ENCODE data around the gene FUOM.

The FUOM gene, protein sequence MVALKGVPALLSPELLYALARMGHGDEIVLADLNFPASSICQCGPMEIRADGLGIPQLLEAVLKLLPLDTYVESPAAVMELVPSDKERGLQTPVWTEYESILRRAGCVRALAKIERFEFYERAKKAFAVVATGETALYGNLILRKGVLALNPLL

DNA sequence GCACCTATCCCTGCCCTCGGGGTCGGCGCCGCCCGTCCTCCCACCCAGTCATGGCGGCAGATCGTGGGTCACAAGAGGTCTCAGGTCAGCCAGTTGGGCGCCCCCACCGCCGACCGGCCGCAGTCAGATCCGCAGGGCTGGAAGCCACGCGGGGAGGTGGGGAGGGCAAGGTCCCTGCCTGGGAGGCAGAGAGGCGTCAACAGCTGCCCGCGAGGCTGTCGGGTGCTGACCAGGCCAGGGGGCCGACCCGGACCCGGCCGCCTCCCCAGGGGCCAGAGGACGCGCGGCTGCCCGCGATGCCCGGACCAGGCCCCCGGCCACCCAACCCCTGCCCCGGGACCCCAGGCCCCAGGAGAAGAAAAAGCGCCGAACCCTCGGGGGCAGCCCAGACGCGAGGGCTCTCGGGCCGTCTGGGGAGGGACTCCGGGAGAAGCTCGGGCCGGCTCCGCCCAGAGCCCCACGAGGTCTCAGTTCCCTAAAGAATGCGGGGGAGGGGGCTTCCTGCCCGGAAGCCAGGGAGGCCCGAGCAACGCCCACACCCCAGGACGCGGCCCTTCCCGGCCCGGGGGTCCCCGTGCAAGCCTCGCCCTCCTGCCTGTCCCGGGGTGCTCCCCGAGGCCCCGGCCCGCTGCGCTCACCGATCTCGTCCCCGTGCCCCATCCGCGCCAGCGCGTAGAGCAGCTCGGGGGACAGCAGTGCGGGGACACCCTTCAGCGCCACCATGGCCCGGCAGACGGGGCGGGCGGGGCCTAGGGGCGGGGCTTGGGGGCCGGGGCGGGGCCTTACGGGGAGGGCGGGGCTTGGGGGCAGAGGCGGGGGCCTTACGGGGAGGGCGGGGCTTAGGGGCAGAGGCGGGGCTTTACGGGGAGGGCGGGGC, at the start of gene FUOM:
FUOM (minus strand) TSS at position 735 of the 877 bp plus-strand sequence; CDS start at position 723, 12 bp downstream.
- peak; percentile 50 to 69 for DNase-seq (ENCODE audit: low read depth in 2 of 2)

- DNase-seq (ENCODE audit: low read depth in 2 of 2): no peak
Measured at GRCh38 chr10:133405844-133406527, 48.2 kb upstream of the FUOM start.

GRCh38 chr10:133405272-133405671, 47.5 kb upstream of the FUOM start:
- DNase-seq (ENCODE audit: low read depth in 2 of 2): no peak

DNA sequence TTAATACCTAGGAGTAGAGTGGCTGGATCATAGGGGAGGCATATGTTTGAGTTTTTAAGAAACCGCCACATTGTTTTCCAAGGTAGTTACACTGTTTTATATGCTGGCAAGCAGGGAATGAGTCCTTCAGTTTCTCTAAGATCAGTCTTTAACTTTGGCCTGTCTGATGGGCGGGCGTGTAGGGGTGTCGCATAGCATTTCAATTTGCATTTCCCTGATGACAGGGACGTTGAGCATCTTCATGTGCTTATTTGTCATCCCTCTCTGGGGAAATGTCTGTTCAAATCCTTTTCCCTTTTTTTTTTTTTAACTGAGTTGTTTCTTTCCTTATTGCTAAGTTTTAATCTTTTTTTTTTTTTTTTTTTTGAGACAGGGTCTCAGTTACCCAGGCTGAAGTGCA, 46.0 kb upstream of the FUOM start:
- no peak for DNase-seq (ENCODE audit: low read depth in 2 of 2)

GRCh38 chr10:133403359-133403758, 45.5 kb upstream of the FUOM start:
- DNase-seq (ENCODE audit: low read depth in 2 of 2): no peak

DNA sequence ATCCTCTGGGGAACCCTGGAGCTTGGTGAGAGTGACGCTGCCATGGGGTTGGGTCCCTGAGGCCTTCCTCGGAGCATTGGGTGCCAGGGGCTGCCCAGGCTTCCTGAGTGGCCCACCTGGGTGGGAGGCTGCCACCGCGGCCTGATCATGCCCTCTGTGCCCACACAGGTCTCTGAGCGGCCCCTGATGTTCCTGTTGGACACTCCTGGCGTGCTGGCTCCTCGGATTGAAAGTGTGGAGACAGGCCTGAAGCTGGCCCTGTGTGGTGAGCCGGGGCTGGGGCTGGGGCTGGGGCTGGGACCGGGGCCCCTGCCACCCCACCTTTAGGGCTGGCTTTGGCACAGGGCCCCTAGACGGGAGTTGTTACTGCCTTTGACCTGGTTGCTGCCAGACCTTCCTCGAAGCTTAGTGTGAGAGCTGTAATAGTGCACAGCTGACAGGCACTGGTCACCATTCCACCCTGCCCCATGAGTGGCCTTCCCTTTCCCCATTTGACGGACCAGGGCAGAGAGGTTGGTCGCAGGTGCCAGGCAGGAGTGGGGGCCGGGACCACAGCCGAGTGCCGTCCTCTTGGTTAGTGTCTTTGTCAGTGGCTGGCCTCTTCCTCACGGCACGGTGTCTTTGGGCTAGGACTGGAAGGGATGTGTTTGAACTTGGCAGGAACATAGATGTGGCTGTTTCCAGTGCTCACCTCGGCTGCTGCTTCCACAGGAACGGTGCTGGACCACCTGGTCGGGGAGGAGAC, 44.3 kb upstream of the FUOM start:
- DNase-seq (ENCODE audit: low read depth in 2 of 2): no peak

DNA sequence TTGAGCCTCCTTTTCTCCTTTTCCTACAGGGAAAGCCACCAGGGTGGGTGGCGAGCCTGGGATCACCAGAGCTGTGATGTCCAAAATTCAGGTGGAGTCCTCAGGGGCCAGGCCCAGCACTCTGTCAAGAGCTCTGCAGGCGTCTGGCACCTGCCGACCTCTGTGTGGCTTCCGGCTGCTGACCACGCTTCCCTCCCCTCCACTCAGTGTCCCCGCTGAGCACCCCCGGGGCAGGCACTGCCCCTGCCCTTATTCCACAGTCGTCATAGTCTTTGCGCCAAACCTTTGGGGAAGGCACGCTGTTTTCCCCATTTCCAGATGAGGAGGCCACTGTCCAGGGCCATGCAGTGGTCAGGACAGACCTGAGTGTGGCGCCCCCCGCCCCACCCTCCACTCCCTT, 43.7 kb upstream of the FUOM start:
- no peak for DNase-seq (ENCODE audit: low read depth in 2 of 2)

DNA sequence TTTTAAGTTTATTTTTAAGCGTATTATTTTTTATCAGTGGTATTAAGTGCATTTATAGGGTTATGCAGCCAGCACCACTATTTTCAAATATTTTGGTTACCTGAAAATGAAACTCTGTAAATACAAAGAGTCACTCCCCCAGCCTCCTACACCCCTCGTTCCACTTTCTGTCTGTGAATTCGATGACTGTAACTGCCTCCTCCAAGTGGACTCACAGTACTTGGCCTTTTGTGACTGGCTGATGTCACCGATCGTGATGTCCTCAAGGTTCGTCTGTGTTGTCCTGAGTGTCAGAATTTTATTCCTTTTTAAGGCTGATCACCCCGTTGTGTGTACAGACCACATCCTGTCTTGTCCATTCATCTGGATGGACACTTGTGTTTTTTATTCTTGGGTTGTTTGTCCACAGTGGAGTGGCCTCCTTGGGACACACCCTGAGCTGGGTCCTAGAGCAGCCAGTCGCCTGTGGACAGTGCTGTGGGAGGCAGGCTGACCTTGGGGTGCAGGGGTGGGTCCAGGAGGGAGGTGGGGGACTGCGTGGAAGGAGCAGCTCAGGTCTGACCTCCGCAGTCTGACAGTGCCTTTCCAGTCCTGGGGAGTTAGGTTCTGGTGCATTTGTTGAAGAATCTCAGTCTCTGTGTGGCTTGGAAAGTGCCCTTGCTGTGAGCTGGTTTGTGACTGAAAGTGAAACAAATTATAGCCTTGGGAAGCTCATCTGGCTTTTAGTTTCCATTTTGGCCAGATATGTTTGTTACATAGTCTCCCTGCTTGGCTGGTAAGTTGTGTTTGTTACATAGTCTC, 43.0 kb upstream of the FUOM start:
- DNase-seq (ENCODE audit: low read depth in 2 of 2): no peak

DNA sequence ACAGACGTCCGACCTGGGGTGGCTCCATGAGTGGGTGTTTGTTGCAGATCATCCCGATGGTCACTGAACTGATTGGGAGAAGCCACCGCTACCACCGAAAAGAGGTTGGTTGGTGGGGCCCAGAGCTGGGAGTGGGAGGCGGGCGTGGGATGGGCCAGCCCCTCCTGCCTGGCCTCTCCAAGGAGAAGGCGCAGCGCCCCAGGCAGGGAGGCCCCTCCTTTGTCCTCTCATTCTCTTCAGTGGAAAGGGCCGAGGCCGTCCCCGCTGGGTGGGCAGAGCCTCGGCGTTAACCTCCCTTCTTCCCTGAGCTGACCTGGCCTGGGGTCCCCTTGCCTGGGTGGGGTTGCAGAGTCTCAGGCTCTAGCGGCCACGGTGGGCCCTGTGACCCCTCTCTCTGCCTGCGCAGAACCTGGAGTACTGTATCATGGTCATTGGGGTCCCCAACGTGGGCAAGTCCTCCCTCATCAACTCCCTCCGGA, 41.3 kb upstream of the FUOM start:
- DNase-seq (ENCODE audit: low read depth in 2 of 2): no peak

- no peak for DNase-seq (ENCODE audit: low read depth in 2 of 2)
Measured at GRCh38 chr10:133397938-133398337, 40.1 kb upstream of the FUOM start.

GRCh38 chr10:133396035-133396624, 38.3 kb upstream of the FUOM start:
- DNase-seq (ENCODE audit: low read depth in 2 of 2): no peak

GRCh38 chr10:133394801-133395221, 37.0 kb upstream of the FUOM start:
- no peak for DNase-seq (ENCODE audit: low read depth in 2 of 2)

DNA sequence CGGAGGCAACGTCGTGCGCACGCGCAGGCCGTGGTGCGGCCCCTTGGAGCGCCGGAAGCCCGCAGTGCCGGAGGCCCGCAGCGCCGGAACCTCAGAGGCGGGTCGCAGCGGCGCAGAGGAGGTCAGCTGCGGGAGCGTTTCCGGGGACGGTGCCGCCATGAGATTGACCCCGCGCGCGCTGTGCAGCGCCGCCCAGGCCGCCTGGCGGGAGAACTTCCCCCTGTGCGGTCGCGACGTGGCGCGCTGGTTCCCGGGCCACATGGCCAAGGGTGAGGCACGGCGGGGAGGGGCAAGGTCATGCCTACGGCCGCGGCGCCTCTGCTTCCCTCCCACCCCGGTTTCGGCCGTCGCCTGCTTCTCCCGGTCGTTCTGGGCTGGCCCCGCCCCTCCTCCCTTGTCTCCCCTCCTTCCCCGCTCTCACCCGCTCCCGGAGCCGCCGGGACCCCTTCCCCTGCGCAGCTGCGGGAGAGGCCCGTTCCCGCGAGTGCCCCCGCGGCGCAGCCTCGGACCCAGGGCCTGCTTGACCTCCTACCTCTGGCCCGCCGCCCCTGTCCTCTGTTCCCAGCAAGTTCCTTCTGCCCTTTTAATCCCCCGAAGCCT, 36.3 kb upstream of the FUOM start, which contains the start of gene MTG1:
MTG1 (plus strand) TSS at position 94 of the 600 bp plus-strand sequence; CDS start at position 158, 64 bp downstream.
- peak; percentile 78 to 93 for DNase-seq (ENCODE audit: low read depth in 2 of 2)

- no peak for DNase-seq (ENCODE audit: low read depth in 2 of 2)
Measured at GRCh38 chr10:133393401-133394063, 35.7 kb upstream of the FUOM start.

- peak in 1 of 2 donors; percentile 22 for DNase-seq (ENCODE audit: low read depth in 2 of 2)
Measured at GRCh38 chr10:133391761-133392518, 34.1 kb upstream of the FUOM start.

GRCh38 chr10:133391249-133391635, 33.4 kb upstream of the FUOM start:
- no peak for DNase-seq (ENCODE audit: low read depth in 2 of 2)

- DNase-seq (ENCODE audit: low read depth in 2 of 2): no peak
Measured at GRCh38 chr10:133390597-133391248, 32.9 kb upstream of the FUOM start.

Measured in stimulated activated CD8-positive, alpha-beta memory T cell treated with anti-CD3 and anti-CD28 coated beads, Interleukin-7, amount 100 ng/mL, for 4 hours (primary cell).